GM21737 (cell line): ENCODE data around the gene ADAMTS19.

Experiments
- ATAC-seq: cut with Tn5 transposase; IDR thresholded peaks from one replicate; pipeline ENCODE4 v1.9.1; 2021; ENCODE audit warnings: mild to moderate bottlenecking, moderate library complexity; ENCODE audit not compliant: unreplicated experiment

The ADAMTS19 gene

DNA sequence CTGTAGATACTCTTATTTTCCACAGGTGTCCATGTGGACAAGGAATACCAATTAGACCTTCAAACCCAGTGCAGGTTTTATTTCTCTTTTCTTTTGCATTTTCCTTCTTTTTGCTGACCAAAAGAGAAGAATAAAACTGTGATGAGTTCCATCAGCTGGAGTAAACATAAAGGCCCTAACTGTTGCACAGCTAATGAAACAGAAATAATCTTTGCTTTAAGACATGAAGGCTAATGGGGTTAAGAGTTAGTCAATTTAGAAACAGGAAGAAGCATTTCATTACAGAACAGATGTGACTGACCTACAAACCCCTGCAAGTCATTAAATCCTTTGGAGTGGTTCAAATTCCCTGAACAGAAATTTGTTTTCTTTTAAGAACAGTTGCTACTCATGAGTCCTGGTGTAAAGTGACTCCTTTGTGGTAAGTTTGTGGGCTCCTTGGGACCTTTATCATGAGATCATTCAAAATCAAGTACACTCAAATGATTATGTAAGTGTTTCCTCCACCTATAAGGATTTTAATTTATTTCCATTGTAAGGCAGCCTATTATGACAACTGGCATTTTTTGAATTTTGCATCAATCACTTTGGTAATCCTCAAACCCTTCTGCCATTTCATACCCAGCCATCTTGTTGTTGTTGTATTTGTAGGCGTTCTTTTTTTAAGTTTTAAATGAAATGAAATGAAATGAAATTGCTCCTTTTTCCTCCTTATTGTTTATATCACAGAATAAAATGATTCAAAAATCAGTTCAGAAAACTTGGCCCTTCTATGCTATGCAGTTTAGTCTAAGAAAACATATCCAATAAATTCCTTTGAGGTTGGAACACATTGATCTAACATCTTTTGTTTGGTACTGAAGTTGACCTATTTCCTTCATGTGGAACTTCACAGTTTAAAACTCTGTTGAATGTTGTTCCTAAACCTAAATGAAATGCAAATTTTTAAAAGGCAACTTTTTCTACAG is 289.1 kb downstream of the ADAMTS19 start:
- no peak for ATAC-seq

DNA sequence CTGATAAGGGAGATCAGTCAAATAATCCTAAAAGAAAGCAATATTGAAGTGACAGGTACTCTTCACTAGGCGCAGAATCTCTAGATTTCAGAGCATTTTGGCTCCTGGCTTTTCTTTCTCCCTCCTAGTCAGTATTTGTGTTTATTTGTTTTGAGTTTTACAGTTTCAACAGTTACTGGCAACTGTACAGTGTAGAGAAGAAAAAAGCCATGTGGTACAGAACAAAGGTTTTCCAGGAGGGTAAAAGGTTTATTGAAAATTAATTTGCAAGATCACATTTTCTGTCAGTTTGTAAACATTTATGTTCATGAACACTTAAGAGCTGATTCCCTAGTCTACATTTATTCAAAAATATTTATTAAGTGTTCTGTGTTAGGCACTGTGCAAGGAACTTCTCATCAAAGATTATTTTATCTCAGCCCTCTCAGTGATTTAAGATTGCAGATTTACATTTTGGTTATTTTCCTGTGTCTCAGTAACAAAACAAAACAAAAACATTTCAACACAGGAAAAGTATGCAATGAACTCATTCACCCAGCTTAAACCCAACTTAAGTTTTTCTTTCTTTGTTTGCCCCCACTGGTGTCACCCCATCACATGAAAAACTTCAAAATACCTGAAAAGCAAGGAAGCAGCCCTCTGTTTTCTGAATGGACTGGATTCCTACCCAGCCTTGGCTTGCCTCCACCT is 300.7 kb downstream of the ADAMTS19 start:
- no peak for ATAC-seq

GRCh38 chr5:129763651-129764050 is 303.6 kb downstream of the ADAMTS19 start:
- no peak for ATAC-seq

GRCh38 chr5:129766798-129767197 is 306.7 kb downstream of the ADAMTS19 start:
- ATAC-seq, result no peak

DNA sequence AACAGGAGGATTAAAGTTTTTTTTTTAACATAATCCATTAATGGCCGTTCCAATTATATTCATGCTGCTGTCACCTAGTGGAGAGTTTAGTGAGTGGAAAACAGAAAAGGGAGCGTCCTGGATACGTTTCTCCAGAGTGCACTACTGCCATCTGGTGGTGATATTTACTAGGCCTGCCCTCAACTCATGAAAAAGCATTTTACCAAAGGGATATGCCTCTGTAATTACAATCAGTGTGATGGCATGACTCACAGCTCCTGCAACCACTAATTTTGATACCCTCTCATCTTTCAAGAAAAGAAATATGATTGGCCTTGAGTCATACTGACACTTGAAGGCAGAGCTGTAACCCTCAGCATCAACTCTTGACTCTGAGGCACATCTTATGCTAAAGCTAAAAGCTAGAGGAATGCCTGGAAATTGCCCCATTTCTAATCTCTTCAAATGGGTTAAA is 307.9 kb downstream of the ADAMTS19 start:
- peak; percentile 78 for ATAC-seq

GRCh38 chr5:129768735-129769134 is 308.6 kb downstream of the ADAMTS19 start:
- no peak for ATAC-seq

DNA sequence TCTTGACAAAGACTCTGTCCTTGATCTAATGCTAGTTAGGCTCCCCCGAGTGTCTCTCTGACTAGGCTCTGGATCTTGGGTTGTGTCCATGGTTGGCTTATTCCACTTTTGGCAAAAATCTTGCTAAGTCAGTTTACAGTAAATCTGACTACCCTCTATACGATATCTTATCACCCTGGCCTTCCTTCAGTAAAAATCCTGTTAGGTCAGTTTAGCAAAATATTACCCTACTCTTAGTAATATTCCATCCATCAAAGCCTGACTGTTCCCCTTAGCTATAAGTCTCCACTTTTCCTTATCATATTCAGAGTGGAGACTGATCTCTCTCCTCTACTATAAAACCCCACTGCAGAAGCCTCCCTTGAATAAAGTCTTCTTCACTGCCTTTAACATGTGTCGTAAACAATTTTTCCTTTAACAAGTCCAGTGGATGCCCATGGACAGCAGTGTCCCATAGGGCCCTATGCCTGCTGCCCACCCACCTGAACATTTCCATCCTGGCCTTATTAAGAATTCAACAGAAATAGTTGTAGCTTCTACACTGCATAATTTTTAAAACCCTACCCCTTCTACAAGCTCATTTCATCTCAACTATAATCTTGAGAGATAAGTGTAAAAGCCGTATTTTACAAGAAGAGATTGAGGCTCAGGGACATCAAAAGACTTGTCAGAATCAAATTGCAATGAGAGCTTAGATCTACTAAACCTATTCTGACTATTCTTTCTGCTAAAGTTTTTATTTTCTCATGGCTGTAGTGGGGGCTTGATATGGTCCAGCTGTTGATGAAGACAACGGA is 310.1 kb downstream of the ADAMTS19 start:
- no peak for ATAC-seq

GRCh38 chr5:129771058-129771838 is 311.1 kb downstream of the ADAMTS19 start:
- ATAC-seq, result no peak

- ATAC-seq, result no peak
Measured at GRCh38 chr5:129773376-129773775, 313.3 kb downstream of the ADAMTS19 start.

DNA sequence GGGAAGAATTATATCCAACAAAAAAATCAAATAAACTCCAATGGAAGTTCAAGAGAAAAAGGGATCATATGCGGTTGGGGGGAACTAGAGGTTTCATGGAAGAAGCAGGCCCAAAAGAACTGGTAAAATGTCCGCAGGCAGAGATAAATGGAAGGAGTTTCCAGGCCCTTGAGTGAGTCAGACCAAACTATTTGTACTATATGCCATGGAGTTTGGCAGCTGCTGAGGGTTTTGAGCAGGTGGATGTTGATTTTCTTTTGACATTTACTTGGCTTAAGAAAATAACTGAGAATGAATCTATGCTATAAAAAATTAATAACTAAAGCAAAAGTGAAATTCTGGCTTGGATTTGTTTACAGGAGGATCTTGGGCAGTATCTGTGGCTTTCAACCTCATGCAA is 321.5 kb downstream of the ADAMTS19 start:
- ATAC-seq, result no peak
